HepG2 (cell line): Measurements from ENCODE around the gene IL18. TPM values are rescaled to one million over a fixed set of nuclear protein-coding genes. Genes with fewer than 3 reads are reported as not detected.
A peak's percentile ranks its signal among the peaks of the same experiment; 100 is the strongest.

Experiments
- ARNTL ChIP-seq: sonication (generic); formaldehyde crosslinking; IDR thresholded peaks from 2 replicates; pipeline ENCODE4 v1.4.0; 2020; ENCODE audit warnings: mild to moderate bottlenecking, missing genetic modification reagents
- CHCHD3 ChIP-seq: sonication (generic); formaldehyde crosslinking; IDR thresholded peaks from 2 replicates; pipeline ENCODE4 v1.8.0; 2022; ENCODE audit warnings: mild to moderate bottlenecking, missing genetic modification reagents, moderate library complexity
- CREB1 ChIP-seq, 2 experiments: fragments of 450-650 bp in 1 of 2; IDR thresholded peaks; 2 replicates each; pipeline ENCODE4 v1.6.1; 2016 to 2017; ENCODE audit warnings: control low read depth in 1 of 2, mild to moderate bottlenecking in 1 of 2, missing compliant biosample characterization in 1 of 2, missing genetic modification characterization in 1 of 2
- FOXA3 ChIP-seq: IDR thresholded peaks from 2 replicates; pipeline ENCODE4 v1.6.1; 2016; ENCODE audit warnings: missing genetic modification reagents, missing compliant biosample characterization
- GATAD2A ChIP-seq: IDR thresholded peaks from 2 replicates; pipeline ENCODE4 v1.6.1; 2016
- JUND ChIP-seq: sonication (generic); formaldehyde crosslinking; IDR thresholded peaks from 2 replicates; pipeline ENCODE4 v1.8.0; 2022; ENCODE audit warnings: mild to moderate bottlenecking, missing genetic modification reagents
- MXI1 ChIP-seq: IDR thresholded peaks from 3 replicates; pipeline ENCODE4 v1.6.1; 2012; ENCODE audit warnings: low read depth, low read length, inconsistent platforms, borderline replicate concordance
- PHF20 ChIP-seq: sonication (generic); formaldehyde crosslinking; IDR thresholded peaks from 2 replicates; pipeline ENCODE4 v1.5.0; 2020; ENCODE audit warnings: mild to moderate bottlenecking, missing genetic modification reagents
- SMARCC2 ChIP-seq: fragments of 450-650 bp; IDR thresholded peaks from 2 replicates; pipeline ENCODE4 v1.6.1; 2017; ENCODE audit warnings: antibody characterized with exemption, mild to moderate bottlenecking
- STAT5B ChIP-seq: sonication (generic); formaldehyde crosslinking; IDR thresholded peaks from 2 replicates; pipeline ENCODE4 v1.4.0; 2020; ENCODE audit warnings: missing genetic modification reagents
- ZFYVE20 ChIP-seq: sonication (generic); formaldehyde crosslinking; IDR thresholded peaks from 2 replicates; pipeline ENCODE4 v1.8.0; 2023; ENCODE audit warnings: low read depth, mild to moderate bottlenecking, moderate library complexity, missing genetic modification reagents, borderline replicate concordance
- ZNF644 ChIP-seq: IDR thresholded peaks from 2 replicates; pipeline ENCODE4 v1.6.1; 2016; ENCODE audit warnings: low read depth
- ZNF678 ChIP-seq: sonication (generic); formaldehyde crosslinking; IDR thresholded peaks from 2 replicates; pipeline ENCODE4 v1.4.0; 2020; ENCODE audit warnings: mild to moderate bottlenecking, missing genetic modification reagents
- ZNF878 ChIP-seq: sonication (generic); formaldehyde crosslinking; IDR thresholded peaks from 2 replicates; pipeline ENCODE4 v1.8.1; 2023; ENCODE audit warnings: mild to moderate bottlenecking, missing genetic modification reagents, moderate library complexity
- polyA plus RNA-seq, 8 experiments: library from polyadenylated mRNA; depleted of rRNA in 3 of 8; stranded (reverse) in 7 of 8; unstranded in 1 of 8; fragments of >200 nt; fragmentation: Illumina TruSeq in 4 of 8; extraction: Trizol in 4 of 8; gene quantifications; 2 replicates each; pipeline versions ENCODE4 v1.2.1 to v1.2.3, GENCODE V29; 2011 to 2016; ENCODE audit warnings: low read depth in 4 of 8, missing spikeins in 1 of 8, mixed read lengths in 1 of 8; ENCODE audit not compliant: insufficient read depth in 1 of 8
- total RNA-seq, 5 experiments: library from RNA; depleted of rRNA; stranded (reverse); fragments of >200 nt; fragmentation: Illumina TruSeq; extraction: Trizol; gene quantifications; 2 replicates each; pipeline ENCODE4 v1.2.3, GENCODE V29; 2016; ENCODE audit warnings: low read depth in 1 of 5
- TF ChIP-seq, protein P1 (sequence below): sonication (generic); formaldehyde crosslinking; IDR thresholded peaks from 2 replicates; pipeline ENCODE4 v1.4.0; 2020; ENCODE audit warnings: mild to moderate bottlenecking, missing genetic modification reagents
- TF ChIP-seq, protein P2 (sequence below): IDR thresholded peaks from 2 replicates; pipeline ENCODE4 v1.4.0; 2020; ENCODE audit warnings: mild to moderate bottlenecking, missing genetic modification reagents
- TF ChIP-seq, protein P3 (sequence below): conservative IDR thresholded peaks from 2 replicates; pipeline ENCODE4 v1.6.1; 2018; ENCODE audit warnings: missing genetic modification reagents

Gene IL18
- total and polyA plus RNA-seq, 2 of the 13 experiments (the other 11 are each of a cell fraction or from before 2014, with no cell fraction given): 0.89 to 2.7 TPM

DNA sequence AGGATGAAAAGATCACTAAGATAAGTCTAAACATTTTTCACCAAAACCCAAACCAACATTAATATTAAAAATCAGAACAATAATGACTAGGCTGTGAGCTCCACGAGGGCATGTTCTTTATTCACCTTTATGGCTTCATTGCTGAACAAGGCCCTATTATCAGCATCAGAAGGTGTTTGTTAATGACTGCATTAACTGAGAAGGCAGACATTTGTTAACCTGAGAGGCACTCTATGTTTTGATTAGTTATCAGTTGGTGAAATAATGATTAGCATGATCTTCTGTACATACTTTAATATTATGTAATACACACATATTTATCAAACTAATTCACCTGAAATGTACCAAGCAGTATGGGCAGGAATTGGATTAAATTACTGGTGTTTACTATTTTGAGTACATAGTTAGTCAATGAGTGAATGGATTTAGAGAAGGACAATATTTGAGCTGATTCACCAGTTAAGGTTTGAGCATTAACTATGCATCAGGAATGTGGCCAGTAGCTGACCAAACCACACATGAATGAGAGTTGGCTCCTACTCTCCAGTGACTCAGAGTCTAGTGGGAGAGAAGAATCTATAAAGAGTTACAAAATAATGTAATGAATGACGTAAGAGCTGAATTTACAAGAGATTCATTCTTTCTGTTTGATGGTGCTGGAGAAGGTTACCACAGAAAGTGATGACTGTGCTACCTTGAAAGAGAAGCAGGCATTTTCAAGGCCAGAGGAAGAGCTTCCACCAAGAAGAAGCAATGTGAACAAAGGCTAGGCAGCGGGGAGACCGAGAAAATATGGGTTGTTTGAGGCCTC lies 6.7 kb downstream of the IL18 start (continued):
- TF ChIP-seq, protein P1, sequence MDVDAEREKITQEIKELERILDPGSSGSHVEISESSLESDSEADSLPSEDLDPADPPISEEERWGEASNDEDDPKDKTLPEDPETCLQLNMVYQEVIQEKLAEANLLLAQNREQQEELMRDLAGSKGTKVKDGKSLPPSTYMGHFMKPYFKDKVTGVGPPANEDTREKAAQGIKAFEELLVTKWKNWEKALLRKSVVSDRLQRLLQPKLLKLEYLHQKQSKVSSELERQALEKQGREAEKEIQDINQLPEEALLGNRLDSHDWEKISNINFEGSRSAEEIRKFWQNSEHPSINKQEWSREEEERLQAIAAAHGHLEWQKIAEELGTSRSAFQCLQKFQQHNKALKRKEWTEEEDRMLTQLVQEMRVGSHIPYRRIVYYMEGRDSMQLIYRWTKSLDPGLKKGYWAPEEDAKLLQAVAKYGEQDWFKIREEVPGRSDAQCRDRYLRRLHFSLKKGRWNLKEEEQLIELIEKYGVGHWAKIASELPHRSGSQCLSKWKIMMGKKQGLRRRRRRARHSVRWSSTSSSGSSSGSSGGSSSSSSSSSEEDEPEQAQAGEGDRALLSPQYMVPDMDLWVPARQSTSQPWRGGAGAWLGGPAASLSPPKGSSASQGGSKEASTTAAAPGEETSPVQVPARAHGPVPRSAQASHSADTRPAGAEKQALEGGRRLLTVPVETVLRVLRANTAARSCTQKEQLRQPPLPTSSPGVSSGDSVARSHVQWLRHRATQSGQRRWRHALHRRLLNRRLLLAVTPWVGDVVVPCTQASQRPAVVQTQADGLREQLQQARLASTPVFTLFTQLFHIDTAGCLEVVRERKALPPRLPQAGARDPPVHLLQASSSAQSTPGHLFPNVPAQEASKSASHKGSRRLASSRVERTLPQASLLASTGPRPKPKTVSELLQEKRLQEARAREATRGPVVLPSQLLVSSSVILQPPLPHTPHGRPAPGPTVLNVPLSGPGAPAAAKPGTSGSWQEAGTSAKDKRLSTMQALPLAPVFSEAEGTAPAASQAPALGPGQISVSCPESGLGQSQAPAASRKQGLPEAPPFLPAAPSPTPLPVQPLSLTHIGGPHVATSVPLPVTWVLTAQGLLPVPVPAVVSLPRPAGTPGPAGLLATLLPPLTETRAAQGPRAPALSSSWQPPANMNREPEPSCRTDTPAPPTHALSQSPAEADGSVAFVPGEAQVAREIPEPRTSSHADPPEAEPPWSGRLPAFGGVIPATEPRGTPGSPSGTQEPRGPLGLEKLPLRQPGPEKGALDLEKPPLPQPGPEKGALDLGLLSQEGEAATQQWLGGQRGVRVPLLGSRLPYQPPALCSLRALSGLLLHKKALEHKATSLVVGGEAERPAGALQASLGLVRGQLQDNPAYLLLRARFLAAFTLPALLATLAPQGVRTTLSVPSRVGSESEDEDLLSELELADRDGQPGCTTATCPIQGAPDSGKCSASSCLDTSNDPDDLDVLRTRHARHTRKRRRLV (CRISPR knock-in tag): no peak
- TF ChIP-seq ZNF878 (CRISPR knock-in tag) (peak; percentile 52; the same call in 1 of the 2 replicates), FOXA3 (CRISPR knock-in tag) (peak; percentile 50), ARNTL (CRISPR knock-in tag) (no peak), PHF20 (no peak), GATAD2A (CRISPR knock-in tag) (0 out of 2 replicates have a peak, but pooled peaks have one; percentile 19), MXI1 (no peak), ZFYVE20 (CRISPR knock-in tag) (no peak), ZNF678 (CRISPR knock-in tag) (no peak), JUND (CRISPR knock-in tag) (no peak), CHCHD3 (CRISPR knock-in tag) (no peak), SMARCC2 (no peak), ZNF644 (CRISPR knock-in tag) (peak; percentile 72; the same call in 1 of the 2 replicates), STAT5B (no peak), CREB1 (IDR thresholded peaks at IDR 0.05) (peak; percentile 92), CREB1 (CRISPR knock-in tag; IDR thresholded peaks at IDR 0.05) (peak; percentile 79)
- TF ChIP-seq, protein P2, sequence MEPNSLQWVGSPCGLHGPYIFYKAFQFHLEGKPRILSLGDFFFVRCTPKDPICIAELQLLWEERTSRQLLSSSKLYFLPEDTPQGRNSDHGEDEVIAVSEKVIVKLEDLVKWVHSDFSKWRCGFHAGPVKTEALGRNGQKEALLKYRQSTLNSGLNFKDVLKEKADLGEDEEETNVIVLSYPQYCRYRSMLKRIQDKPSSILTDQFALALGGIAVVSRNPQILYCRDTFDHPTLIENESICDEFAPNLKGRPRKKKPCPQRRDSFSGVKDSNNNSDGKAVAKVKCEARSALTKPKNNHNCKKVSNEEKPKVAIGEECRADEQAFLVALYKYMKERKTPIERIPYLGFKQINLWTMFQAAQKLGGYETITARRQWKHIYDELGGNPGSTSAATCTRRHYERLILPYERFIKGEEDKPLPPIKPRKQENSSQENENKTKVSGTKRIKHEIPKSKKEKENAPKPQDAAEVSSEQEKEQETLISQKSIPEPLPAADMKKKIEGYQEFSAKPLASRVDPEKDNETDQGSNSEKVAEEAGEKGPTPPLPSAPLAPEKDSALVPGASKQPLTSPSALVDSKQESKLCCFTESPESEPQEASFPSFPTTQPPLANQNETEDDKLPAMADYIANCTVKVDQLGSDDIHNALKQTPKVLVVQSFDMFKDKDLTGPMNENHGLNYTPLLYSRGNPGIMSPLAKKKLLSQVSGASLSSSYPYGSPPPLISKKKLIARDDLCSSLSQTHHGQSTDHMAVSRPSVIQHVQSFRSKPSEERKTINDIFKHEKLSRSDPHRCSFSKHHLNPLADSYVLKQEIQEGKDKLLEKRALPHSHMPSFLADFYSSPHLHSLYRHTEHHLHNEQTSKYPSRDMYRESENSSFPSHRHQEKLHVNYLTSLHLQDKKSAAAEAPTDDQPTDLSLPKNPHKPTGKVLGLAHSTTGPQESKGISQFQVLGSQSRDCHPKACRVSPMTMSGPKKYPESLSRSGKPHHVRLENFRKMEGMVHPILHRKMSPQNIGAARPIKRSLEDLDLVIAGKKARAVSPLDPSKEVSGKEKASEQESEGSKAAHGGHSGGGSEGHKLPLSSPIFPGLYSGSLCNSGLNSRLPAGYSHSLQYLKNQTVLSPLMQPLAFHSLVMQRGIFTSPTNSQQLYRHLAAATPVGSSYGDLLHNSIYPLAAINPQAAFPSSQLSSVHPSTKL: peak; percentile 39; the same call in 1 of the 2 replicates
- TF ChIP-seq, protein P3, sequence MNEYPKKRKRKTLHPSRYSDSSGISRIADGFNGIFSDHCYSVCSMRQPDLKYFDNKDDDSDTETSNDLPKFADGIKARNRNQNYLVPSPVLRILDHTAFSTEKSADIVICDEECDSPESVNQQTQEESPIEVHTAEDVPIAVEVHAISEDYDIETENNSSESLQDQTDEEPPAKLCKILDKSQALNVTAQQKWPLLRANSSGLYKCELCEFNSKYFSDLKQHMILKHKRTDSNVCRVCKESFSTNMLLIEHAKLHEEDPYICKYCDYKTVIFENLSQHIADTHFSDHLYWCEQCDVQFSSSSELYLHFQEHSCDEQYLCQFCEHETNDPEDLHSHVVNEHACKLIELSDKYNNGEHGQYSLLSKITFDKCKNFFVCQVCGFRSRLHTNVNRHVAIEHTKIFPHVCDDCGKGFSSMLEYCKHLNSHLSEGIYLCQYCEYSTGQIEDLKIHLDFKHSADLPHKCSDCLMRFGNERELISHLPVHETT (CRISPR knock-in tag): no peak
